Natural killer cell (primary cell): ENCODE measurements around the gene ADAM23. TPM values are rescaled to one million over a fixed set of nuclear protein-coding genes. Genes with fewer than 3 reads are reported as not detected.

Experiments
- ATAC-seq, 3 donors: fragments of 150-1000 bp in 2 of 3; fragments of 200-7000 bp in 1 of 3; cut with Tn5 transposase; 1 replicate in 1 of 3; 2 replicates in 2 of 3; pipeline ENCODE4 v1.10.0; 2021; ENCODE audit warnings: mild to moderate bottlenecking in 2 of 3, moderate library complexity in 2 of 3
- DNase-seq, 2 donors: peaks; one replicate each; pipeline versions ENCODE4 v3.0.0 to v3.0.0-alpha.2; 2013 to 2021; ENCODE audit warnings: mixed read lengths in 1 of 2
- H3K27ac ChIP-seq: one replicate; pipeline ENCODE4 v1.5.1; 2013; ENCODE audit warnings: mild to moderate bottlenecking, low read length
- H3K27me3 ChIP-seq: one replicate; pipeline ENCODE4 v1.6.1; 2013; ENCODE audit warnings: low read length; ENCODE audit not compliant: control insufficient read depth, insufficient read depth
- H3K36me3 ChIP-seq: one replicate; pipeline ENCODE4 v1.6.1; 2013; ENCODE audit warnings: low read length; ENCODE audit not compliant: control insufficient read depth, insufficient read depth
- H3K4me1 ChIP-seq: one replicate; pipeline ENCODE4 v1.6.1; 2013; ENCODE audit warnings: low read length; ENCODE audit not compliant: control insufficient read depth, insufficient read depth
- H3K4me3 ChIP-seq: one replicate; pipeline ENCODE4 v1.5.1; 2013; ENCODE audit warnings: low read length
- H3K9me3 ChIP-seq: one replicate; pipeline ENCODE4 v1.6.1; 2013; ENCODE audit warnings: low read length; ENCODE audit not compliant: control insufficient read depth, insufficient read depth
- H3K27ac Mint-ChIP-seq, 2 donors: one replicate each; pipeline ENCODE4 v1.8.0; 2022; ENCODE audit warnings: mild to moderate bottlenecking in 2 of 2, mixed read lengths in 2 of 2, moderate library complexity in 1 of 2
- H3K27me3 Mint-ChIP-seq, 2 donors: one replicate each; pipeline ENCODE4 v1.8.0; 2022; ENCODE audit warnings: low read depth in 2 of 2, mixed read lengths in 2 of 2
- H3K36me3 Mint-ChIP-seq: one replicate; pipeline ENCODE4 v1.8.0; 2022; ENCODE audit warnings: mixed read lengths
- H3K4me1 Mint-ChIP-seq, 2 donors: one replicate each; pipeline ENCODE4 v1.8.0; 2022; ENCODE audit warnings: mixed read lengths in 2 of 2
- H3K4me3 Mint-ChIP-seq: one replicate; pipeline ENCODE4 v1.8.0; 2022; ENCODE audit warnings: mild to moderate bottlenecking, moderate library complexity, mixed read lengths
- H3K9me3 Mint-ChIP-seq, 2 donors: one replicate each; pipeline ENCODE4 v1.8.0; 2022; ENCODE audit warnings: mixed read lengths in 2 of 2
- CTCF ChIP-seq: fragments of 200-600 bp; IDR thresholded peaks from one replicate; pipeline ENCODE4 v1.8.0; 2022; ENCODE audit warnings: antibody characterized with exemption
- WGBS: methylation state at CpG from one replicate; pipeline ENCODE4 v1.1.7; 2013; ENCODE audit warnings: missing lambda C conversion rate; ENCODE audit not compliant: insufficient coverage; 5-methylcytosine and 5-hydroxymethylcytosine counted together
- intact Hi-C: fragments of 100-400 bp; cut with micrococcal nuclease; formaldehyde crosslinking; loops from one replicate; pipeline ENCODE4 v1.14.2; 2022
- total RNA-seq, 4 donors: library from RNA; stranded (reverse); fragments of 120-200 nt in 1 of 4; gene quantifications; one replicate each; pipeline versions ENCODE4 v1.2.3 to v1.2.4, GENCODE V29; 2013 to 2022

ADAM23 gene
- total RNA-seq, 3 donors from 2014 or later (not counting 1 experiment from before 2014, with no cell fraction given), result 1.6 TPM; not detected in 2

DNA sequence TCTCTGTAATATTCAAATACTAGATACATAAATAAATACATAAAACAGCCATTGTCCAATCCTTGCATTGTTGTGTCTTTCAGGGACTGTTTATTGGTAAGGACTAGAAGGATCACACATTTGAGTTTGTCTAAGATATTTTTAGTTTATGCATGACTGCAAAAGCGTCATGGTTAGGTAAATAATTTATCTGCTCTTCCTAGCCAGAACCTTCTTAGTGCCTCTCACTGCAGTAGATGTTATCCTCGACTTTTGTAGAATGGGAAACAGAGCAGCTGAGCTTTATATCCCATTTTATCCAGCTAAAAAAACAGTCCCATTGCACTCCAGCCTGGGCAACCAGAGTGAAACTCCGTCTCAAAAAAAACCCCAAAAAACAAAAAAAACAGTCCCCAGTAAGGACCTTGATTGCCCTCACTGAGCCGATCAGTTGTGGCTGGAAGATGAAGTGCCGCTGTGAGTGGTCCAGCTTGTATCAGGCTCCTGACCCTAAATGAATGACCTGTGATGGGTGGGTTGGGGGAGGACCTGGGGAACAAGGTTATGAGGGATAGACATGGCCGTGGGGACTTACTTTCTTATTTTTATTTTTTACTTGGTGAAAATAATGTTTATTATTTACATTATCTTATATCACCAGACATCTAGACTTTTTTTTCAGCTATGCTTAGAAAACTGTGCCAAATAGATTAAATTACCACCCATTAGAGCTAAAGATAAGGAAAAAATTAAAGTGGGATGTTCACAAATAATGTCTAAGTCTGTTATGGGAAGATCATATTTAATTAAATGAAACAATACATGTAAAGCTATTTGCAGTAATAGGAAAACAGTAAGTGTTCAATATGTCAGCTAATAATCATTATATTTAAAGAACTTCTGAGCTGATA is 10.9 kb upstream of the ADAM23 start:
- no peak for TF ChIP-seq CTCF
- H3K4me1 ChIP-seq, result no peaks in the 10 kb centered on the region
- Mint-ChIP-seq H3K4me3 (no peak overlapping the region), H3K9me3 (no peaks in the 10 kb centered on the region), H3K27me3 (no peaks in the 10 kb centered on the region), H3K4me1 (no peaks in the 10 kb centered on the region), H3K27ac (no peak overlapping the region), H3K36me3 (no peaks in the 10 kb centered on the region)
- H3K9me3 ChIP-seq, result no peaks in the 10 kb centered on the region
- no peak overlapping the region for H3K27ac ChIP-seq
- intact Hi-C loops, result no loop called here
- no peak for ATAC-seq
- 91% methylated on average over 5 of the region's 6 CpGs for WGBS
- no peak for DNase-seq
- no peak overlapping the region for H3K4me3 ChIP-seq
- peaks cover 2% of the 10 kb centered on the region for H3K27me3 ChIP-seq
- no peaks in the 10 kb centered on the region for H3K36me3 ChIP-seq

- ATAC-seq (no peak), DNase-seq (no peak)
- no peak overlapping the region for H3K4me3 ChIP-seq
- Mint-ChIP-seq H3K36me3 (no peaks in the 10 kb centered on the region), H3K9me3 (no peaks in the 10 kb centered on the region), H3K27me3 (no peaks in the 10 kb centered on the region), H3K4me1 (no peaks in the 10 kb centered on the region), H3K4me3 (no peak overlapping the region), H3K27ac (no peak overlapping the region)
- H3K27ac ChIP-seq, result no peak overlapping the region
- no peaks in the 10 kb centered on the region for H3K4me1 ChIP-seq
- no peaks in the 10 kb centered on the region for H3K36me3 ChIP-seq
- TF ChIP-seq CTCF, result no peak
- H3K9me3 ChIP-seq, result no peaks in the 10 kb centered on the region
- intact Hi-C loops, result no loop called here
- peaks cover 3% of the 10 kb centered on the region for H3K27me3 ChIP-seq
Measured at GRCh38 chr2:206433190-206433589, 10.1 kb upstream of the ADAM23 start.

DNA sequence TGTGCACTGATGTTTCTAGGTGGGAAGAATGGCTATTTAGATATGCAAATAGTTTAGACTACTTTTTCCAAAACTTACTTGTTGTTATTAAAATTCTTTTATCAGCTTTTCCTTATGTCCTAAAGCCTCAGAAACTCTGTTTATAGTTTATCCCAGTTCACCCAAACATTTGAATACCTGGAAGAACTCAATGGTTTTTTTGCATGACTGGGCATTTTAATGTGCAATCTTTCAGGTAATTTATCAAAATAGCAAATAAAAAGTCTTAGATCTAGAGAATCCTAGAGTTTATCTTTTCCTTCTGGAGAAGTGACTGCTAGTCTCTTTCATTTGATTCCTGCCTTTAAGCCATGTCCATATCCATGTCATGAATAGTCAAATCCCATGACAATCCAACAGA is 9.6 kb upstream of the ADAM23 start:
- Histone ChIP-seq H3K9me3 (no peaks in the 10 kb centered on the region), H3K27ac (no peak overlapping the region), H3K27me3 (peaks cover 3% of the 10 kb centered on the region), H3K36me3 (no peaks in the 10 kb centered on the region), H3K4me1 (no peaks in the 10 kb centered on the region), H3K4me3 (no peak overlapping the region)
- H3K4me1 Mint-ChIP-seq, result no peaks in the 10 kb centered on the region
- TF ChIP-seq CTCF, result no peak
- intact Hi-C loops, result no loop called here
- H3K27ac Mint-ChIP-seq, result no peak overlapping the region
- DNase-seq (no peak), ATAC-seq (no peak)
- H3K9me3 Mint-ChIP-seq, result no peaks in the 10 kb centered on the region
- H3K36me3 Mint-ChIP-seq, result no peaks in the 10 kb centered on the region
- H3K4me3 Mint-ChIP-seq, result no peak overlapping the region
- no peaks in the 10 kb centered on the region for H3K27me3 Mint-ChIP-seq

DNA sequence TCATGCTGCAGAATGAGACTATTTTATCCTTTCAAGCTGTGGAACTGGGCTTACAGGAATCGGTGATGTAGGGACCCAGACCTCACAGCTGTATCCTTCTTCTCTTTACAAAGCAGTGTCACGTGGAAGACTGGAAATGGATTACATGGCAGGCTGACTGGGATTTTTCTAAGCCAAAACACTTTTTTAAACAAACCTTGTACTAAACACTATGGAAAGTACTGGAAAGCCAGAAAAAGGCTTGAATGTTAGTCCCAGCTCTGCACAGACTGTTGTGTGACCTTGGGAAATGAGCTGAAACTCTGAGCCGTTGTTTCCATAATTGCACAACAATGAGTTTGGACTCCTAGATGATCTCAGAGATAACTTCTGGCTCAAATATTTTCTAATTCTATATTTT is 7.6 kb upstream of the ADAM23 start:
- WGBS, result 74% methylated on average over 3 of the region's 3 CpGs
- H3K27ac ChIP-seq, result no peak overlapping the region
- no peaks in the 10 kb centered on the region for H3K36me3 ChIP-seq
- intact Hi-C loops, result no loop called here
- H3K4me3 ChIP-seq, result no peak overlapping the region
- Mint-ChIP-seq H3K27me3 (peaks cover 10% of the 10 kb centered on the region in 2 donors), H3K36me3 (no peaks in the 10 kb centered on the region), H3K4me3 (no peak overlapping the region), H3K4me1 (no peaks in the 10 kb centered on the region), H3K27ac (no peak overlapping the region), H3K9me3 (no peaks in the 10 kb centered on the region)
- ATAC-seq, result no peak
- peaks cover 3% of the 10 kb centered on the region for H3K27me3 ChIP-seq
- TF ChIP-seq CTCF, result no peak
- H3K9me3 ChIP-seq, result no peaks in the 10 kb centered on the region
- no peak for DNase-seq
- H3K4me1 ChIP-seq, result no peaks in the 10 kb centered on the region
